T47D (cell line): ENCODE results near the gene CDCP1.

Experiments
- DNase-seq, 2 experiments: peaks; one replicate each; pipeline versions ENCODE4 v3.0.0 to v3.0.0-alpha.2; 2011 to 2012; ENCODE audit warnings: low read depth in 1 of 2, low spot score in 1 of 2
- JUND ChIP-seq: IDR thresholded peaks from 2 replicates; pipeline ENCODE4 v1.6.1; 2012; ENCODE audit warnings: low read depth
- in situ Hi-C: cut with HindIII; loops from 2 replicates; pipeline ENCODE4 v1.10.0; 2016; ENCODE audit warnings: low sequenced_read_pairs, low pct_unique_long_range_greater_than_20kb

CDCP1 gene

GRCh38 chr3:45145681-45146614 lies at the start of gene CDCP1:
CDCP1 (minus strand) TSS chr3:45146378; CDS start chr3:45146287, 91 bp downstream.
- TF ChIP-seq JUND: no peak
- in situ Hi-C loops: no loop called here
- DNase-seq: peak; percentile 84 to 87

GRCh38 chr3:45194791-45195190 lies 48.6 kb upstream of the CDCP1 start:
- in situ Hi-C loops: no loop called here
- DNase-seq: no peak
- TF ChIP-seq JUND: no peak

- in situ Hi-C loops: no loop called here
- DNase-seq: no peak
- TF ChIP-seq JUND: no peak
Observed at GRCh38 chr3:45191924-45192417, 45.8 kb upstream of the CDCP1 start.

- DNase-seq: no peak
- in situ Hi-C loops: no loop called here
- no peak for TF ChIP-seq JUND
Observed at GRCh38 chr3:45191424-45191823, 45.2 kb upstream of the CDCP1 start.

GRCh38 chr3:45188719-45189659 lies 42.8 kb upstream of the CDCP1 start:
- DNase-seq: no peak
- in situ Hi-C loops: no loop called here

GRCh38 chr3:45187694-45188141 lies 41.5 kb upstream of the CDCP1 start:
- no peak for TF ChIP-seq JUND
- in situ Hi-C loops: no loop called here
- DNase-seq: no peak

More at GRCh38 chr3:45188719-45189659, 42.8 kb upstream of the CDCP1 start:
- TF ChIP-seq JUND: no peak

GRCh38 chr3:45186871-45187270 lies 40.7 kb upstream of the CDCP1 start:
- in situ Hi-C loops: no loop called here
- DNase-seq: no peak
- TF ChIP-seq JUND: no peak

GRCh38 chr3:45185461-45185860 lies 39.3 kb upstream of the CDCP1 start:
- DNase-seq: no peak
- TF ChIP-seq JUND: no peak
- in situ Hi-C loops: no loop called here

- no peak for TF ChIP-seq JUND
- in situ Hi-C loops: no loop called here
- no peak for DNase-seq
Observed at GRCh38 chr3:45185052-45185451, 38.9 kb upstream of the CDCP1 start.

GRCh38 chr3:45183872-45184262 lies 37.7 kb upstream of the CDCP1 start:
- in situ Hi-C loops: no loop called here
- TF ChIP-seq JUND: no peak
- DNase-seq: no peak

- no peak for TF ChIP-seq JUND
- in situ Hi-C loops: no loop called here
- DNase-seq: peak; percentile 60 to 84
Observed at GRCh38 chr3:45182915-45183871, 37.0 kb upstream of the CDCP1 start.
